Thoracic aorta (tissue), 2 donors: ENCODE results near the gene HDAC11. TPM values are rescaled to one million over a fixed set of nuclear protein-coding genes. Genes with fewer than 3 reads are reported as not detected.

Experiments
- ATAC-seq: fragments of 150-250 bp; one replicate; pipeline ENCODE4 v1.8.0; 2017; ENCODE audit warnings: low read depth; ENCODE audit not compliant: insufficient number of reproducible peaks, low FRiP score
- DNase-seq: peaks from one replicate; pipeline ENCODE4 v3.0.0-alpha.2; 2020; ENCODE audit warnings: low spot score
- H3K27ac ChIP-seq, 2 donors: fragments of 200-600 bp; sonication (generic); 1 replicate in 1 of 2; 2 replicates in 1 of 2; pipeline ENCODE4 v1.5.1; 2016; ENCODE audit warnings: mild to moderate bottlenecking in 2 of 2, moderate library complexity in 2 of 2
- H3K27me3 ChIP-seq: fragments of 200-600 bp; sonication (generic); replicated peaks from 2 replicates; pipeline ENCODE4 v1.6.0; 2016; ENCODE audit warnings: mild to moderate bottlenecking; ENCODE audit not compliant: insufficient read depth
- H3K36me3 ChIP-seq: fragments of 200-600 bp; sonication (generic); one replicate; pipeline ENCODE4 v1.5.1; 2016
- H3K4me1 ChIP-seq, 2 donors: fragments of 200-600 bp; sonication (generic); 1 replicate in 1 of 2; 2 replicates in 1 of 2; pipeline versions ENCODE4 v1.5.1 to v1.6.0; 2016; ENCODE audit warnings: low read depth in 2 of 2, mild to moderate bottlenecking in 1 of 2; ENCODE audit not compliant: control insufficient read depth in 1 of 2
- H3K4me3 ChIP-seq: fragments of 200-600 bp; sonication (generic); 2 replicates; pipeline ENCODE4 v1.5.1; 2016; ENCODE audit warnings: mild to moderate bottlenecking
- H3K9me3 ChIP-seq: fragments of 200-600 bp; sonication (generic); 2 replicates; pipeline ENCODE4 v1.5.1; 2016
- CTCF ChIP-seq: fragments of 200-600 bp; sonication (generic); IDR thresholded peaks from one replicate; pipeline ENCODE4 v1.5.1; 2019; ENCODE audit warnings: antibody characterized with exemption
- total RNA-seq, 2 donors: library from RNA; depleted of rRNA; stranded (reverse); fragments of >200 nt; gene quantifications; one replicate each; pipeline versions ENCODE4 v1.1.0 to v1.2.3, GENCODE V29; 2016

Gene HDAC11
- total RNA-seq, 2 donors from 2014 or later: 15.8 to 17.4 TPM

GRCh38 chr3:13539671-13540070 is 59.6 kb downstream of the HDAC11 start:
- H3K27me3 ChIP-seq: no peaks in the 10 kb centered on the region
- H3K4me3 ChIP-seq: no peak overlapping the region
- no peak overlapping the region for H3K27ac ChIP-seq
- no peaks in the 10 kb centered on the region for H3K9me3 ChIP-seq
- DNase-seq (no peak), ATAC-seq (no peak)
- TF ChIP-seq CTCF: no peak
- no peaks in the 10 kb centered on the region for H3K36me3 ChIP-seq
- peaks cover 0 to 6% of the 10 kb centered on the region in 2 donors for H3K4me1 ChIP-seq

- ATAC-seq (no peak), DNase-seq (no peak)
- Histone ChIP-seq H3K27ac (no peak overlapping the region), H3K4me3 (no peak overlapping the region), H3K27me3 (no peaks in the 10 kb centered on the region), H3K9me3 (no peaks in the 10 kb centered on the region), H3K4me1 (peaks cover 0 to 6% of the 10 kb centered on the region in 2 donors), H3K36me3 (no peaks in the 10 kb centered on the region)
- TF ChIP-seq CTCF: no peak
Observed at GRCh38 chr3:13540297-13540995, 60.3 kb downstream of the HDAC11 start.

GRCh38 chr3:13541691-13542090 is 61.6 kb downstream of the HDAC11 start:
- no peak for TF ChIP-seq CTCF
- no peaks in the 10 kb centered on the region for H3K27me3 ChIP-seq
- H3K27ac ChIP-seq: no peak overlapping the region
- no peaks in the 10 kb centered on the region for H3K36me3 ChIP-seq
- ATAC-seq: no peak
- peaks cover 0 to 6% of the 10 kb centered on the region in 2 donors for H3K4me1 ChIP-seq
- H3K4me3 ChIP-seq: no peak overlapping the region
- H3K9me3 ChIP-seq: no peaks in the 10 kb centered on the region
- DNase-seq: no peak

- peaks cover 0 to 6% of the 10 kb centered on the region in 2 donors for H3K4me1 ChIP-seq
Observed at GRCh38 chr3:13542142-13542541, 62.0 kb downstream of the HDAC11 start.

GRCh38 chr3:13543253-13543652 is 63.1 kb downstream of the HDAC11 start:
- Histone ChIP-seq H3K9me3 (no peaks in the 10 kb centered on the region), H3K4me1 (peaks cover 0 to 9% of the 10 kb centered on the region in 2 donors), H3K4me3 (no peak overlapping the region), H3K27me3 (peaks cover 3% of the 10 kb centered on the region), H3K36me3 (no peaks in the 10 kb centered on the region), H3K27ac (peak overlapping the region; percentile 58 to 59)
- DNase-seq: peak; percentile 36
- TF ChIP-seq CTCF: no peak
- peak; percentile 37 for ATAC-seq

More at GRCh38 chr3:13542142-13542541, 62.0 kb downstream of the HDAC11 start:
- no peak for DNase-seq
- H3K36me3 ChIP-seq: no peaks in the 10 kb centered on the region
- no peaks in the 10 kb centered on the region for H3K9me3 ChIP-seq
- no peaks in the 10 kb centered on the region for H3K27me3 ChIP-seq
- no peak overlapping the region for H3K4me3 ChIP-seq
- no peak for TF ChIP-seq CTCF
- ATAC-seq: no peak
- H3K27ac ChIP-seq: no peak overlapping the region
